K562 (cell line): ENCODE results near the gene VPS9D1. TPM values are rescaled to one million over a fixed set of nuclear protein-coding genes. Genes with fewer than 3 reads are reported as not detected.
A peak's percentile ranks its signal among the peaks of the same experiment; 100 is the strongest.

Source experiments
- BRF1 ChIP-seq: IDR thresholded peaks from 3 replicates; pipeline ENCODE4 v1.6.1; 2011; ENCODE audit warnings: borderline replicate concordance, mild to moderate bottlenecking; ENCODE audit not compliant: insufficient read length; ENCODE audit errors: extremely low read depth
- CBFA2T2 ChIP-seq: fragments of 450-650 bp; conservative IDR thresholded peaks from 2 replicates; pipeline ENCODE4 v1.6.1; 2017; ENCODE audit warnings: mild to moderate bottlenecking
- CCAR2 ChIP-seq: fragments of 200-400 bp; formaldehyde crosslinking; IDR thresholded peaks from 2 replicates; pipeline ENCODE4 v1.6.1; 2017; ENCODE audit warnings: mild to moderate bottlenecking, low read depth, low read length
- HDAC1 ChIP-seq, 2 experiments: fragments of 450-650 bp; IDR thresholded peaks; 2 replicates each; pipeline ENCODE4 v1.6.1; 2016 to 2017; ENCODE audit warnings: inconsistent platforms in 1 of 2, mild to moderate bottlenecking in 1 of 2, moderate library complexity in 1 of 2
- MAZ ChIP-seq, 2 experiments: fragments of 450-650 bp in 1 of 2; sonication (generic) in 1 of 2; formaldehyde crosslinking; IDR thresholded peaks in 1 of 2; conservative IDR thresholded peaks in 1 of 2; 2 replicates each; pipeline versions ENCODE4 v1.4.0 to v1.5.0; 2020; ENCODE audit warnings: mild to moderate bottlenecking in 1 of 2, missing genetic modification reagents in 1 of 2
- SNRNP70 ChIP-seq: fragments of 200-400 bp; formaldehyde crosslinking; optimal IDR thresholded peaks from 2 replicates; pipeline ENCODE3; 2017; ENCODE audit warnings: low read depth, low read length
- polyA plus RNA-seq, 8 experiments: library from polyadenylated mRNA; depleted of rRNA in 4 of 8; stranded (reverse) in 5 of 8; unstranded in 3 of 8; fragments of >200 nt; fragmentation: Nextera tagmentation in 2 of 8; fragmentation: Illumina TruSeq in 1 of 8; extraction: Ambion mirVana in 2 of 8; extraction: Trizol in 1 of 8; gene quantifications; 2 replicates each; pipeline versions ENCODE4 v1.2.1 to v1.2.3, GENCODE V29; 2011 to 2014; ENCODE audit warnings: inconsistent platforms in 1 of 8, missing spikeins in 1 of 8
- total RNA-seq, 7 experiments: library from RNA; depleted of rRNA in 6 of 7; stranded (reverse); fragments of >200 nt in 6 of 7; fragmentation: Illumina TruSeq in 2 of 7; extraction: Trizol in 2 of 7; gene quantifications; 2 replicates each; pipeline versions ENCODE4 v1.2.1 to v1.2.3, GENCODE V29; 2011 to 2021; ENCODE audit warnings: low replicate concordance in 1 of 7
- TF ChIP-seq, protein P1 (sequence below): fragments of 200-600 bp; sonication (generic); IDR thresholded peaks from one replicate; pipeline ENCODE4 v1.6.1; 2012; ENCODE audit warnings: mild to moderate bottlenecking, low read depth, low read length, inconsistent platforms
- TF ChIP-seq, protein P2 (sequence below): fragments of 450-650 bp; IDR thresholded peaks from 2 replicates; pipeline ENCODE4 v1.6.1; 2017; ENCODE audit warnings: antibody characterized with exemption
- TF ChIP-seq, protein P3 (sequence below): fragments of 450-650 bp; formaldehyde crosslinking; IDR thresholded peaks from 2 replicates; pipeline ENCODE4 v1.4.0; 2020; ENCODE audit warnings: mild to moderate bottlenecking, moderate library complexity
- TF ChIP-seq, protein P4 (sequence below): fragments of 450-650 bp; IDR thresholded peaks from 2 replicates; pipeline ENCODE4 v1.6.1; 2016; ENCODE audit warnings: antibody characterized with exemption

The VPS9D1 gene
- total and polyA plus RNA-seq, 9 of the 15 experiments (the other 6 are each of a cell fraction or from before 2014, with no cell fraction given), result 0.33 to 3.1 (median 1.1) TPM

DNA sequence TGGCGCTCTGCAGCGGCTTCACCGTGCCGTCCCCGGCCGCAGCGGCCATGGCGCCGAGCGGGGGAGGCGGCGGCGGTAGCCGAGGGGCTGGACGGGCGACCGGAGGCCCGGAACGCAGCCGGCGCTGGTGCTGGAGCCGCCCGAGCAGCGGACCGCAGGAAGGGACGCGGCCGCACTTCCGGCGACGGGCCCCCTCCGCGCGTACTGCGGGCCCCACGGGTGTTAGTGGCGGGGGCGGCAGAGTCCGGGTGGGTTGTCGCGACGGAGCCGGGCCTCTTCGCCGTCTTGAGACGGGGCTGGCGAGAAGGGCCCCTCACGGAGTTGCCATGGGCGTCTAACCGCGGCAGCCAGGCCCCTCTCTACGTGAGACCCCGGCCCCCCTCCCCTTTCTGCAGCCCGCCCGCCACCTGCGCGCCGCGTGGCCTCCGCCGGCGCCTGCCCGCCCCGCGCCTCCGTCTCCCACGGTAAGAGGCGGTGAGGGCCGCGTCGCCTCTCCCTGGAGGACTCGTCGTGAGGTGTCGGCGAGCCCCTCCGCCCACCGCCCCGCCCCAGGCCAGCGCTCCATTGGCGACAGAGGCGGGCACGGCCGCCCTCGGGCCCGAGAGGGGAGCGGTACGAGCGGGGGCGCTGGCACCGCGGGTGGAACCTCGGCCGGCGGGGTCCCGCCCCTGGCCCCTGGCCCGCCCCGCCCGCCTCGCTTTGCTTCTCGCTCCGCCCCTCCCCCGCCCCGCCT lies at the start of gene VPS9D1, which contains the start of gene ZNF276 (continued):
- TF ChIP-seq, protein P1, sequence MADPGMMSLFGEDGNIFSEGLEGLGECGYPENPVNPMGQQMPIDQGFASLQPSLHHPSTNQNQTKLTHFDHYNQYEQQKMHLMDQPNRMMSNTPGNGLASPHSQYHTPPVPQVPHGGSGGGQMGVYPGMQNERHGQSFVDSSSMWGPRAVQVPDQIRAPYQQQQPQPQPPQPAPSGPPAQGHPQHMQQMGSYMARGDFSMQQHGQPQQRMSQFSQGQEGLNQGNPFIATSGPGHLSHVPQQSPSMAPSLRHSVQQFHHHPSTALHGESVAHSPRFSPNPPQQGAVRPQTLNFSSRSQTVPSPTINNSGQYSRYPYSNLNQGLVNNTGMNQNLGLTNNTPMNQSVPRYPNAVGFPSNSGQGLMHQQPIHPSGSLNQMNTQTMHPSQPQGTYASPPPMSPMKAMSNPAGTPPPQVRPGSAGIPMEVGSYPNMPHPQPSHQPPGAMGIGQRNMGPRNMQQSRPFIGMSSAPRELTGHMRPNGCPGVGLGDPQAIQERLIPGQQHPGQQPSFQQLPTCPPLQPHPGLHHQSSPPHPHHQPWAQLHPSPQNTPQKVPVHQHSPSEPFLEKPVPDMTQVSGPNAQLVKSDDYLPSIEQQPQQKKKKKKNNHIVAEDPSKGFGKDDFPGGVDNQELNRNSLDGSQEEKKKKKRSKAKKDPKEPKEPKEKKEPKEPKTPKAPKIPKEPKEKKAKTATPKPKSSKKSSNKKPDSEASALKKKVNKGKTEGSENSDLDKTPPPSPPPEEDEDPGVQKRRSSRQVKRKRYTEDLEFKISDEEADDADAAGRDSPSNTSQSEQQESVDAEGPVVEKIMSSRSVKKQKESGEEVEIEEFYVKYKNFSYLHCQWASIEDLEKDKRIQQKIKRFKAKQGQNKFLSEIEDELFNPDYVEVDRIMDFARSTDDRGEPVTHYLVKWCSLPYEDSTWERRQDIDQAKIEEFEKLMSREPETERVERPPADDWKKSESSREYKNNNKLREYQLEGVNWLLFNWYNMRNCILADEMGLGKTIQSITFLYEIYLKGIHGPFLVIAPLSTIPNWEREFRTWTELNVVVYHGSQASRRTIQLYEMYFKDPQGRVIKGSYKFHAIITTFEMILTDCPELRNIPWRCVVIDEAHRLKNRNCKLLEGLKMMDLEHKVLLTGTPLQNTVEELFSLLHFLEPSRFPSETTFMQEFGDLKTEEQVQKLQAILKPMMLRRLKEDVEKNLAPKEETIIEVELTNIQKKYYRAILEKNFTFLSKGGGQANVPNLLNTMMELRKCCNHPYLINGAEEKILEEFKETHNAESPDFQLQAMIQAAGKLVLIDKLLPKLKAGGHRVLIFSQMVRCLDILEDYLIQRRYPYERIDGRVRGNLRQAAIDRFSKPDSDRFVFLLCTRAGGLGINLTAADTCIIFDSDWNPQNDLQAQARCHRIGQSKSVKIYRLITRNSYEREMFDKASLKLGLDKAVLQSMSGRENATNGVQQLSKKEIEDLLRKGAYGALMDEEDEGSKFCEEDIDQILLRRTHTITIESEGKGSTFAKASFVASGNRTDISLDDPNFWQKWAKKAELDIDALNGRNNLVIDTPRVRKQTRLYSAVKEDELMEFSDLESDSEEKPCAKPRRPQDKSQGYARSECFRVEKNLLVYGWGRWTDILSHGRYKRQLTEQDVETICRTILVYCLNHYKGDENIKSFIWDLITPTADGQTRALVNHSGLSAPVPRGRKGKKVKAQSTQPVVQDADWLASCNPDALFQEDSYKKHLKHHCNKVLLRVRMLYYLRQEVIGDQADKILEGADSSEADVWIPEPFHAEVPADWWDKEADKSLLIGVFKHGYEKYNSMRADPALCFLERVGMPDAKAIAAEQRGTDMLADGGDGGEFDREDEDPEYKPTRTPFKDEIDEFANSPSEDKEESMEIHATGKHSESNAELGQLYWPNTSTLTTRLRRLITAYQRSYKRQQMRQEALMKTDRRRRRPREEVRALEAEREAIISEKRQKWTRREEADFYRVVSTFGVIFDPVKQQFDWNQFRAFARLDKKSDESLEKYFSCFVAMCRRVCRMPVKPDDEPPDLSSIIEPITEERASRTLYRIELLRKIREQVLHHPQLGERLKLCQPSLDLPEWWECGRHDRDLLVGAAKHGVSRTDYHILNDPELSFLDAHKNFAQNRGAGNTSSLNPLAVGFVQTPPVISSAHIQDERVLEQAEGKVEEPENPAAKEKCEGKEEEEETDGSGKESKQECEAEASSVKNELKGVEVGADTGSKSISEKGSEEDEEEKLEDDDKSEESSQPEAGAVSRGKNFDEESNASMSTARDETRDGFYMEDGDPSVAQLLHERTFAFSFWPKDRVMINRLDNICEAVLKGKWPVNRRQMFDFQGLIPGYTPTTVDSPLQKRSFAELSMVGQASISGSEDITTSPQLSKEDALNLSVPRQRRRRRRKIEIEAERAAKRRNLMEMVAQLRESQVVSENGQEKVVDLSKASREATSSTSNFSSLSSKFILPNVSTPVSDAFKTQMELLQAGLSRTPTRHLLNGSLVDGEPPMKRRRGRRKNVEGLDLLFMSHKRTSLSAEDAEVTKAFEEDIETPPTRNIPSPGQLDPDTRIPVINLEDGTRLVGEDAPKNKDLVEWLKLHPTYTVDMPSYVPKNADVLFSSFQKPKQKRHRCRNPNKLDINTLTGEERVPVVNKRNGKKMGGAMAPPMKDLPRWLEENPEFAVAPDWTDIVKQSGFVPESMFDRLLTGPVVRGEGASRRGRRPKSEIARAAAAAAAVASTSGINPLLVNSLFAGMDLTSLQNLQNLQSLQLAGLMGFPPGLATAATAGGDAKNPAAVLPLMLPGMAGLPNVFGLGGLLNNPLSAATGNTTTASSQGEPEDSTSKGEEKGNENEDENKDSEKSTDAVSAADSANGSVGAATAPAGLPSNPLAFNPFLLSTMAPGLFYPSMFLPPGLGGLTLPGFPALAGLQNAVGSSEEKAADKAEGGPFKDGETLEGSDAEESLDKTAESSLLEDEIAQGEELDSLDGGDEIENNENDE, result peak; percentile 25
- TF ChIP-seq CBFA2T2 (no peak), CCAR2 (no peak), SNRNP70 (no peak), MAZ (CRISPR knock-in tag; conservative IDR thresholded peaks at IDR 0.05 in 1 of 2, IDR thresholded peaks at IDR 0.05 in 1 of 2) (peak; percentile 90 to 98), BRF1 (no peak), HDAC1 (IDR thresholded peaks at IDR 0.05) (peak in 1 of 2 experiments; percentile 62; a peak in 2 of 4 replicates)
- TF ChIP-seq, protein P2, sequence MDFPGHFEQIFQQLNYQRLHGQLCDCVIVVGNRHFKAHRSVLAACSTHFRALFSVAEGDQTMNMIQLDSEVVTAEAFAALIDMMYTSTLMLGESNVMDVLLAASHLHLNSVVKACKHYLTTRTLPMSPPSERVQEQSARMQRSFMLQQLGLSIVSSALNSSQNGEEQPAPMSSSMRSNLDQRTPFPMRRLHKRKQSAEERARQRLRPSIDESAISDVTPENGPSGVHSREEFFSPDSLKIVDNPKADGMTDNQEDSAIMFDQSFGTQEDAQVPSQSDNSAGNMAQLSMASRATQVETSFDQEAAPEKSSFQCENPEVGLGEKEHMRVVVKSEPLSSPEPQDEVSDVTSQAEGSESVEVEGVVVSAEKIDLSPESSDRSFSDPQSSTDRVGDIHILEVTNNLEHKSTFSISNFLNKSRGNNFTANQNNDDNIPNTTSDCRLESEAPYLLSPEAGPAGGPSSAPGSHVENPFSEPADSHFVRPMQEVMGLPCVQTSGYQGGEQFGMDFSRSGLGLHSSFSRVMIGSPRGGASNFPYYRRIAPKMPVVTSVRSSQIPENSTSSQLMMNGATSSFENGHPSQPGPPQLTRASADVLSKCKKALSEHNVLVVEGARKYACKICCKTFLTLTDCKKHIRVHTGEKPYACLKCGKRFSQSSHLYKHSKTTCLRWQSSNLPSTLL, result no peak
- TF ChIP-seq, protein P3, sequence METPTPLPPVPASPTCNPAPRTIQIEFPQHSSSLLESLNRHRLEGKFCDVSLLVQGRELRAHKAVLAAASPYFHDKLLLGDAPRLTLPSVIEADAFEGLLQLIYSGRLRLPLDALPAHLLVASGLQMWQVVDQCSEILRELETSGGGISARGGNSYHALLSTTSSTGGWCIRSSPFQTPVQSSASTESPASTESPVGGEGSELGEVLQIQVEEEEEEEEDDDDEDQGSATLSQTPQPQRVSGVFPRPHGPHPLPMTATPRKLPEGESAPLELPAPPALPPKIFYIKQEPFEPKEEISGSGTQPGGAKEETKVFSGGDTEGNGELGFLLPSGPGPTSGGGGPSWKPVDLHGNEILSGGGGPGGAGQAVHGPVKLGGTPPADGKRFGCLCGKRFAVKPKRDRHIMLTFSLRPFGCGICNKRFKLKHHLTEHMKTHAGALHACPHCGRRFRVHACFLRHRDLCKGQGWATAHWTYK (CRISPR knock-in tag), result peak; percentile 89; the same call in 1 of the 2 replicates
- TF ChIP-seq, protein P4, sequence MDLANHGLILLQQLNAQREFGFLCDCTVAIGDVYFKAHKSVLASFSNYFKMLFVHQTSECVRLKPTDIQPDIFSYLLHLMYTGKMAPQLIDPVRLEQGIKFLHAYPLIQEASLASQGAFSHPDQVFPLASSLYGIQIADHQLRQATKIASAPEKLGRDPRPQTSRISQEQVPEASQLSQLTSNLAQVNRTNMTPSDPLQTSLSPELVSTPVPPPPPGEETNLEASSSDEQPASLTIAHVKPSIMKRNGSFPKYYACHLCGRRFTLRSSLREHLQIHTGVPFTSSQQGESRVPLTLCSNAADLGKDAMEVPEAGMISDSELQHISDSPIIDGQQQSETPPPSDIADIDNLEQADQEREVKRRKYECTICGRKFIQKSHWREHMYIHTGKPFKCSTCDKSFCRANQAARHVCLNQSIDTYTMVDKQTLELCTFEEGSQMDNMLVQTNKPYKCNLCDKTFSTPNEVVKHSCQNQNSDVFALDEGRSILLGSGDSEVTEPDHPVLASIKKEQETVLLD, result peak; percentile 58
